ENCODE data around the gene CAPZB.

Gene CAPZB

DNA sequence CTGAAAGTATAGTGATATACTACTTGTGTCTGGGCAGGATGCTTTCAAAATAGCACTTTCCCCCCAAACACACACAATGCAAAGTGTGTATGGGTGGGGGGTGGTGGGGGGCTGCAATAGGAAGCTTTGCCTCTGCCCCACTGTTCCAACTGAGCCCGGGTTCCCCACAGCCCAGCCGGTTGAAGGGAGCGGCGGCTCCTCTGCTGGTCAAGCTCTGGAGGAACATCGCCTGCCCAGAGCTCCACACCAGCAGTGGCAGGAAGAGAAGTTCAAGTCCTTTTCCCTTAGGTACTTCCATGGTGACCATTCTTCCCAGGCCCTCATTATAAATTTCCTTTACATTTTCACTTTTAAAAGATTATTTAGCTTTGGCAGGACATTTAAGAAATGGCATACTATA lies 74.9 kb downstream of the CAPZB start:
- DNase-seq (ENCODE audit: extremely low read depth in 1 of 2, low read depth in 1 of 2), result no peak

- no peak for DNase-seq (ENCODE audit: extremely low read depth in 1 of 2, low read depth in 1 of 2)
Observed at GRCh38 chr1:19409477-19410341, 75.6 kb downstream of the CAPZB start.

DNA sequence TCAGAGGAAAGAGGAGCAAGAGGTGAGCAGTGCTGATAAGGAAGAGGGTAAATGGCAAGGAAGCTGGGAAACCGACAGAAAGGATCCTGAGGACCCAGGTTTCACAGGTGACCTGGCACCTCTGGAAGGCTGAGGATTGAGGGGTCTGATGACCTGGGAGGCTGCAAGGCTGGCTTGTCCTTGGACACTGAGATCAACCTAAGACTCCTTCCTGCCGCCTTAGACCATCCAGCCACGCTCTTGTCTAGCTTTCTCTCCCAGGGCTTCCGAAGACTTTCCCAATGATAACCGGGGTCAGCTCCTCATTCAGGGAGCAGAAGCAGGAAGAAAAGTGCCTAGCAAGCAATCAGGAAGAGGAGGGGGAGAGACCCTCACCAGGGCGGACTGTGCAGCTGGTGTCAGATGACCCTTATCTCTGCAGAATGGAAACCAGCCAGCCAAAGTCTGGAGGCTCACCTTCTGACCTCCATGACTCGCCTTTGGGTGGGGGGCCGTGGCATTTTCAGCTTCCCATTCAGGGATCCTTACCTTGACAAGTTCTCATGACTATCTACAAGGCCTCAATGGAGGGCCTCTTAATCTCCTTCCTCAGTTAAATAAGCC lies 77.7 kb downstream of the CAPZB start:
- DNase-seq (ENCODE audit: extremely low read depth in 1 of 2, low read depth in 1 of 2), result no peak

DNA sequence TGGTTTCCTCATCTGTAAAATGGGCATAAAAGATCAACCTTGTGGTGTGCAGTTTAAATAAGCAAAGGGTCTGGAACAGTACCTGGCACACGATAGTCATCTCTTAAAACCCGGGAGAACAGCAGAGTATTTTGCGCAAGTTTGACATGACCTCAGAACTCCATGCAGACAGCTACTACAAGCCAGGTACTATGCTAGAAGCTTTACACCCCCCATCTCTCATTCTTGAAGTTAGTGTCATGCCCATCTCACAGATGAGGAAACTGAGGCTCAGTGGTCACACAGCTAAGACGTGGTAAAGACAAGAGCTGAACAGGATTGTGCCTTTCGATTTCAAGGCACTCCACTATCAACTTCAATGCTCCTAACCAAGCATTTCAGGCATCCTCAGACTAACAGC lies 78.7 kb downstream of the CAPZB start:
- no peak for DNase-seq (ENCODE audit: extremely low read depth in 1 of 2, low read depth in 1 of 2)

GRCh38 chr1:19405761-19406487 lies 79.4 kb downstream of the CAPZB start:
- DNase-seq (ENCODE audit: extremely low read depth in 1 of 2, low read depth in 1 of 2), result no peak

DNA sequence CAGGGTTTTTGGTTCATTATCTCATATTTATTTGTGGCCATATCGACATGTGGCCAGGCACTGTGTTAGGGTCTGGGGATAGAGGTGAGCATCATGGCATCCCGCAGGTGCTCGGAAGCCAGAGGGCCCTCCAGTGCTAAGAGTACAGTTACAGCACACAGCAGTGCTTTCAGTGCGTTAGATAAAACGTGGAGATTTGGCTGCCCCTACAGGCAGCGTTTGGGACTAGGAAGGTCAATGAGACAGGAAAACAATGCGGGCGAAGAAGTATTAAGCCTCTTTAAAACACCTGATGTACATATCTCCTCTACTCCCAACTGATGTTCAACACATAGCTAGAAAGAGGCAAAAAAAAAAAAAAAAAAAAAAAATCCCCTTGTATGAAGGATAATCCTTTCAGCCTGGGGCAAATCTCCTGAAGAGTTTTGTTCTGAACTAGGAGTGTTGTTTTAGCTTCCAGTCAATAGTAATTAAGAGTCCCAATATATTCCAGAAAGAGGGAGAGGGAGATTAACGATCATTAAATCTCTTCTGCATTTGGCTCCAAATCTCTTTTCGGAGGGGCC lies 80.1 kb downstream of the CAPZB start:
- DNase-seq (ENCODE audit: extremely low read depth in 1 of 2, low read depth in 1 of 2), result no peak

DNA sequence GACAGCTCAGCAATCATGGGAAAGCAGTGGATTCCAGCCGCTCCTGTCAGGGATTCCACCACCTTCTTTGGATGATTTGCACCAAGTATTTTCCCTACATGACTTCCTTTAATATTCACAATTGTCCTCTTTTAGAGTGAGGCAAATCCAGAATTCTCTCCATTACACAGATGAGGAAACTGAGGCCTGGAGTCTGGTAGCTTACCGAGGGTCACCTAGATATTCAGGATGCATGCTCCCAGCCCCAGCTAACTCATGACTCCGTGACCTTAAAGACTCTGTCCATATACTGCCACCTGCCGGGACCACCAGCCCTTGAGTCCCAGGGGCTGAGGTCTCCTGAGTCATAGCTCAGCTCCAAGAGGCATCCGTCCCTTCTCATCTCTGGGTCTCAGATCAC lies 80.6 kb downstream of the CAPZB start:
- no peak for DNase-seq (ENCODE audit: extremely low read depth in 1 of 2, low read depth in 1 of 2)

DNA sequence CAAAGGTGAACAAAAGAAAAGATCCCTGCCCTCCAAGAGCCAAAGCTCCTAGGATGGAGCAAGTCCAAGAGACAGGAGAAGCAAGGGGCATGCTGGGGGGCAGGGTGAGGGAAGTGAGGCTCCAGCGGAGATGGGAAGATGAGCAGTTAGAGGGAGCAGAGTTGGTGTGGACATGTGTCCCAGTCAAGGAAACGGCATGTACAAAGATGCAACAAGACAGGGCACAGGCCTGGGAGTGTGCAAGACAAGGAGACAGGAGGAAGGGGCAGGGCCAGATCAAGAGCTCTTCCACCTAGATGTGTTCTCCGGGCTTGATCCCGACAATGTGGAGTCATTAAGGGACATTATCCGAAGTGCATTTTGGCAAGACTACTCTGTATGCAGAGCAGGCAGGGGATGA lies 82.1 kb downstream of the CAPZB start:
- DNase-seq (ENCODE audit: extremely low read depth in 1 of 2, low read depth in 1 of 2), result no peak

GRCh38 chr1:19402031-19402813 lies 83.1 kb downstream of the CAPZB start:
- DNase-seq (ENCODE audit: extremely low read depth in 1 of 2, low read depth in 1 of 2), result no peak

DNA sequence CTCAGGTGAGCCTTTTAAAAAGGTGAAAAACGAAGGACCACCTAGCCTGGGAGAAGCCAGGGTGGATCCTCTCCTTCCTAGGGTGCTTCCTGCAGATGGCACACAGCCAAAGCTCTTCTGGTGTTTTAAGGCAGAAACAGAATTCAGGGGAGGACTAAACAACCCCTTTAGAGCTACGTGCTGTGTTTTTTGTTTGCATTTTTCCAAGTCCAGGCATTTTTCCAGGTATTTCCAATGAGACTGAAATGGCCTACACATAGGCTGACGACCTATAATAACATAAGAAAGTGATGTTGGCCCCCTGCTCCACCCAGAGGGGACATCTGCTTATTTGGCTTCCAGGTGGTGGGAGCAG lies 83.8 kb downstream of the CAPZB start:
- no peak for DNase-seq (ENCODE audit: extremely low read depth in 1 of 2, low read depth in 1 of 2)

GRCh38 chr1:19400875-19401534 lies 84.3 kb downstream of the CAPZB start:
- DNase-seq (ENCODE audit: extremely low read depth in 1 of 2, low read depth in 1 of 2), result no peak

- no peak for DNase-seq (ENCODE audit: extremely low read depth in 1 of 2, low read depth in 1 of 2)
Observed at GRCh38 chr1:19400192-19400611, 85.1 kb downstream of the CAPZB start.

DNA sequence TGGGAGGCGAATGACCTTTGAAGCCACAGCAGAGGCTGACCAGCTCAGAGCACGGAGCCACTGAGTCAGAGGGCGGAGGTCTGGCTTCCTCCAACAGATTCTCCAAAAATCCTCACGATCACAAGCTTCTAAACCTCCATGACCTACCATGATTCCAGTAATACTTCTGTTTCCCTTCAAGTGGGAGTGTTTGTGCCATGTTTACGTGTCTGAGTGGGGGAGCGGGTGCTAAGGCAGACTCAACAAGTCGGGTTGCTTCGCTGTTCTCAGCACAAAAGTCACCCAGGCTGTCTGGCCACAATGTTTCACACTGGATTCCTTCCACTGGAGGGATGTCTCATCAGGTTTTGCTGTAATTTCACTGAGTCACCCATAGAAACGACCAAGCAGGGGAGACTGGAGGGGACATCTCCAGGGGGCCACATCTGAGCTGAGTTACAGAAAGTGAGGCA lies 87.0 kb downstream of the CAPZB start:
- DNase-seq (ENCODE audit: extremely low read depth in 1 of 2, low read depth in 1 of 2), result no peak

- no peak for DNase-seq (ENCODE audit: extremely low read depth in 1 of 2, low read depth in 1 of 2)
Observed at GRCh38 chr1:19397217-19397945, 88.0 kb downstream of the CAPZB start.

DNA sequence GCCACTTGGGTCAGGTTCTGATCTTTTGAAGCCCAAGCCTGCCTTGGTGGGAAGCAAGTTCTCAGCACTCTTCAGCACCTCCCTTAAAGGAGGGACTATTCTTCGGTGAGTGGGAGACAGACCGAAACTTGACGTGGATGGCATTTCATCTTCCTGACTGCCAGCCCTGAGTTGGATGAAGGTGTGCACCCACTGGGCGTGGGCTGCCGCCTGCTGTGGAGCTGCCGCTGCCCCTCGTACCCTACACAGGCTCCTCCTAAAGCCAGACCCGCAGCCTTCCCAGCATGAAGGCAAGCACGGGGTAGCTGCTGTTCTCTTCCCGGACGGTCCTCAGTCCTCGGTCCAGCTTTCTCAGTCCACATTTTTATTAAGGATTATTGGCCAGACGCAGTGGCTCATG lies 89.1 kb downstream of the CAPZB start:
- DNase-seq (ENCODE audit: extremely low read depth in 1 of 2, low read depth in 1 of 2), result no peak

GRCh38 chr1:19395678-19396192 lies 89.6 kb downstream of the CAPZB start:
- no peak for DNase-seq (ENCODE audit: extremely low read depth in 1 of 2, low read depth in 1 of 2)

DNA sequence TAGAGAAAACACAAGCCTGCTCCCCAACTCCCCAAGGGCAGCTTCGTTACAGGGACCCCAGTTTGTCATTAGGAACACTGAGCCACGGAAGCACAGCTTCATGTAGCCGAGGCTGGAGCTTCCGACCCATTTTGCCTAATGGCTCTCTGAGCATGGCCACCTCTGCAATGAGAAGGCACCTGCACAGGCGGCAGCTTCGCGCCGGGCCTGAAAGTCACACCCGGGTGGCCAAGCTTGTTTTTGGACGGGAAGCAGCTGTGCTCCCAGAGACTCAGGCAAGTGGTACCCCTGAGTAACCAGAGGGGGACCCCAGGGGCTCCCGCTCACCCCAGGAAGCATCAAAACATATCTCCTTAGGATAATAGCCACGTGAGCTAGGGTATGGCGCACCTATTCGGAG lies 92.3 kb downstream of the CAPZB start:
- DNase-seq (ENCODE audit: extremely low read depth in 1 of 2, low read depth in 1 of 2), result no peak

GRCh38 chr1:19392221-19392620 lies 93.1 kb downstream of the CAPZB start:
- no peak for DNase-seq (ENCODE audit: extremely low read depth in 1 of 2, low read depth in 1 of 2)

- DNase-seq (ENCODE audit: extremely low read depth in 1 of 2, low read depth in 1 of 2), result no peak
Observed at GRCh38 chr1:19391596-19391981, 93.8 kb downstream of the CAPZB start.
